Ectodermal cell (in vitro differentiated cells): ENCODE data around the gene FKBP1A.

Experiments
- H3K27ac ChIP-seq: 2 replicates; pipeline ENCODE4 v1.7.0; 2013; ENCODE audit warnings: mild to moderate bottlenecking, low read depth, low read length; ENCODE audit not compliant: insufficient read depth, poor library complexity, severe bottlenecking
- H3K27me3 ChIP-seq: 2 replicates; pipeline ENCODE4 v1.7.0; 2013; ENCODE audit warnings: mild to moderate bottlenecking, low read length; ENCODE audit not compliant: insufficient read depth, control insufficient read depth, poor library complexity, severe bottlenecking
- H3K36me3 ChIP-seq: one replicate; pipeline ENCODE4 v1.7.0; 2013; ENCODE audit warnings: low read length; ENCODE audit not compliant: control insufficient read depth, insufficient read depth
- H3K4me1 ChIP-seq: one replicate; pipeline ENCODE4 v1.7.0; 2013; ENCODE audit warnings: low read length; ENCODE audit not compliant: control insufficient read depth, insufficient read depth
- H3K4me3 ChIP-seq: 2 replicates; pipeline ENCODE4 v1.7.0; 2013; ENCODE audit warnings: low read depth, low read length, control low read depth; ENCODE audit not compliant: insufficient read depth
- H3K9me3 ChIP-seq: 2 replicates; pipeline ENCODE4 v1.7.0; 2013; ENCODE audit warnings: mild to moderate bottlenecking, low read length, moderate library complexity; ENCODE audit not compliant: control insufficient read depth
- WGBS, 2 experiments: methylation state at CpG; one replicate each; pipeline ENCODE4 v1.1.7; 2013; ENCODE audit warnings: missing lambda C conversion rate in 2 of 2; 5-methylcytosine and 5-hydroxymethylcytosine counted together

Gene FKBP1A

DNA sequence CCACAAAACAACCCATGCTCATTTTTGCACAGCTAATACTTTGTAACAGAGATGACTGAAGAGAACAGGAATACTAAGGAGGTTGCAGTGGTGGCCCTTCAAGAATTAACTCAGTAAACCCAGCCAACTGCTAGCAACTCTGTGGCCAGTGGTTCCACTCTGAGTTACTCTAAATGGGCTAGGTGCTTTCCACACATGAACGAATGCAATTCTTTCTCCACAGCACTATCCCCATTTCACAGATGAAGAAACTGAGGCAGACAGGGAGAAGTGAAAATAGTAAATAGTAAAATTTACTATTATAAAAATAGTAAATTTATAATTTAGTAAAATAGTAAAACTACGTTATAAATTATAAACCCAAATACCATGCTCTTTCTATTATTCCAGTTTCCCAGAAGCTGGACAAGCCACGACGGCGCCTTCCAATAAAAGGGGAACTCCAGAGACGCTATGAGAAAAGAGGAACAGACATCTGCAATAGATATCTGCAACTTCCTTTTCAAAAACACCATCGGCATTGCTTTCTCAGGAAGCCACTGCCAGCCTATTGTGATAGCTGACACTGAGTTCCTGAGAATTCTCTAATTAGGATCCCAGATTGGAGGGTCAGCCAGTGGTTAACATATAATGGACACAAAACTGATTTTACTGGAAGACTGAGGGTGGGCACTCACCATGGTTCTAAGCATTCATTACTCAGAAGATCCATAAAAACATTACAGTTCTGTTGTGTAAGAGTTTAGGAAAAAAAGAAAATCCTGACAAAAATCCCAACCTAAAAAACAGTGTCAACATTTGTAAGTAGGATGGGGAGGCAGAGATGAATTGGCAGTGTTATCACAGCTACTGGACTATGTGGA, 16.2 kb downstream of the FKBP1A start:
- peaks cover 8% of the 10 kb centered on the region for H3K36me3 ChIP-seq
- WGBS, 2 experiments: 91 to 92% methylated on average over 7 of the region's 7 CpGs
- H3K27ac ChIP-seq: no peak overlapping the region
- no peak overlapping the region for H3K4me3 ChIP-seq
- H3K27me3 ChIP-seq: no peaks in the 10 kb centered on the region
- peaks cover 9% of the 10 kb centered on the region for H3K4me1 ChIP-seq
- H3K9me3 ChIP-seq: no peaks in the 10 kb centered on the region

DNA sequence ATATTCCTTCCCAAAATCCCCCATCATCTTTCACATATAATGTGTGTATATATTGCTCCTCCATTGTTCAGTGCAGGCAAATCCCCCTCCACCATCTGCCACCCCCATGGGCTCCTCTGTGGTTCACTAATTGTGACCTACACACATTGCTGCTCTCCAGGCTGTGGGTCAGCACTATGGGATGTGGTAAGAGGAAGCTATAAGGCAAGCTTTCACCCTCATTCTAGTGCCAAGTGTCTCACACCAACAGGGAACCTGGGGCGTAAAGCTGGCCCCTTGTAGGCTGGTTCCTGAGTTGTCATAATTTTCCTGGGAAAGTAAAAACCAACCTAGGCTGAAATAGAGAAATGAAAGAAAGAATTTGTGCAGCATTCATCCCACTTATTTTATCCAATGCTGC, 16.8 kb downstream of the FKBP1A start:
- Histone ChIP-seq H3K27ac (no peak overlapping the region), H3K9me3 (no peaks in the 10 kb centered on the region), H3K27me3 (no peaks in the 10 kb centered on the region), H3K4me3 (no peak overlapping the region), H3K4me1 (peaks cover 9% of the 10 kb centered on the region), H3K36me3 (peaks cover 11% of the 10 kb centered on the region)
- 94% methylated on average over 1 of the region's 1 CpG; no CpG with 5 or more reads in 1 of the 2 experiments for WGBS, 2 experiments

DNA sequence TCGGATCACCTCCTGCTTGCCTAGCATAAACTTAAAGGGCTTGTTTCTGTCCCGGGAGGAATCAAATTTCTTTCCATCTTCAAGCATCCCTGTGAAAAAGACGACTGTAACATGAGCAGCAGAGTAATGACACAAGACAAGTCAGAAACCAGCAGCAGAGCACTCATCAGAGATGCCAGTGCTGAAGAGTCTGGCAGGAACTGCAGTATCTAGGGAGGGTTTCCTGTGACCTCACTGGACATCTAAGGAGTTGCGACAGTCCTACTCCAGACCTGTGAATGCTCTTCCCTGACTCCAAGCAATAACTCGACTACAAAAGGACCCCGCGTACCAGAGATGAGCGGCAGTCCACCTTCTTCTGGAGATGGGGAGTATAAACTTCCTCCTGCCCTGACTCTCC, 17.3 kb downstream of the FKBP1A start:
- Histone ChIP-seq H3K36me3 (peaks cover 11% of the 10 kb centered on the region), H3K27me3 (no peaks in the 10 kb centered on the region), H3K9me3 (no peaks in the 10 kb centered on the region), H3K4me3 (no peak overlapping the region), H3K4me1 (peaks cover 9% of the 10 kb centered on the region), H3K27ac (no peak overlapping the region)
- WGBS, 2 experiments: 79 to 86% methylated on average over 7 to 8 of the region's 8 CpGs

DNA sequence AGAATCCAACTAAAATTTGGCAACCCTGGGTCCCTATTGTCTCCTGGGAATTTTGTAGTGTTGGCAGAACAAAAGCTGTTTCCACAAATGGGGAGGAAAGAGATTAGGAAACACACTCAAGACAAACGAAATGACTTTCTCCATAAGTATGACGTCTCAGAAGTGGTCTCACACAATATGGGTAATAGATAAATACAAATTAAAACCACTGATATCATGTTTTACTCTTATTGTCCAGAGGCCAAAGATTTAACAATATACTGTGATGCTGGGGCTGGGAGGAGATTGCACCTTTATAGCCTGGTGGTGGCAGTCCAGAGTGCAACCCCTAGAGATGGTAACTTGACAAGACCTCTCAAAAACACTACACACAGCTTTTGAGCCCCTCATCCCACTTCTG, 18.6 kb downstream of the FKBP1A start:
- no peak overlapping the region for H3K27ac ChIP-seq
- peaks cover 11% of the 10 kb centered on the region for H3K36me3 ChIP-seq
- no peaks in the 10 kb centered on the region for H3K9me3 ChIP-seq
- no peak overlapping the region for H3K4me3 ChIP-seq
- H3K27me3 ChIP-seq: no peaks in the 10 kb centered on the region
- H3K4me1 ChIP-seq: peaks cover 9% of the 10 kb centered on the region
- 86% methylated on average over 1 of the region's 2 CpGs; no CpG with 5 or more reads in 1 of the 2 experiments for WGBS, 2 experiments

DNA sequence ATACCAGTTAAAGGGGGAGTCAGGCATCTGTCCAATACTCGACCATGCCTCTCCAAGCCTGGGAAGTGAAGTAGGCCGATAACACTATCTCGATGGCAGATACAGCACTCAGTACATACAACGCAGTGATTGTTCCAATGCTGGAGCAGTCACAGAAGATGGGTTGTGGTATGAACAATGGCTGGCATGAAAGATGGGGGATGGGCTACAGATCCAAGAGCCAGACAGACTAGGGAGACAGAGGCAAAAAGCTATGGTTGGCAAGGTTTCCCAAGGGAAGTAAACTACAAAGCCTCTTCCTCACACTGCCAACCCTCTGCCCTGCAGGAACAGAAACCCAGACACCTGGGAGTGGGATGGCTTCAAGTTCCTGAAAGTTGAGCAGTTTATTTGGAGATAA, 19.2 kb downstream of the FKBP1A start:
- H3K36me3 ChIP-seq: peaks cover 14% of the 10 kb centered on the region
- no peak overlapping the region for H3K4me3 ChIP-seq
- WGBS, 2 experiments: 95 to 96% methylated on average over 4 of the region's 4 CpGs
- no peak overlapping the region for H3K27ac ChIP-seq
- no peaks in the 10 kb centered on the region for H3K27me3 ChIP-seq
- H3K4me1 ChIP-seq: peaks cover 9% of the 10 kb centered on the region
- no peaks in the 10 kb centered on the region for H3K9me3 ChIP-seq

DNA sequence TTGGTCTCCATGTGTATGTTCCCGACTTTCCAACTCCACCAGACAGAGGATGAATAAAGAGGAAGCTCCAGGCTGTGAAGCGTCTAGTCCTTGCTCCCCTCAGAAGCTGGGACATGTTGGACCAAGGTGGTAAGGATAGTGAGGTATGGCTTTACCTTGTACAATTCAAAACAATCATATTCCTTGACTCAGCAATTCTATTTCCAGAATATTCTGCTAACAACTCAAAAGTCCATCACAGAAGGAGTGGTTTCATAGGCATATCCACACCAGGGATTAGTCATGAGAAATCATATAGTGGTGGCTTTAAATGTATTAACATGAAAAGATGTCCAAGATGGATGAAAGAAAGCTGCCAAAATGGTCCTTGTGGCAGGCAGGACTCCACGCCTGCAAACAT, 19.8 kb downstream of the FKBP1A start:
- H3K9me3 ChIP-seq: no peaks in the 10 kb centered on the region
- peaks cover 19% of the 10 kb centered on the region for H3K36me3 ChIP-seq
- no peak overlapping the region for H3K4me3 ChIP-seq
- H3K27me3 ChIP-seq: no peaks in the 10 kb centered on the region
- H3K27ac ChIP-seq: no peak overlapping the region
- WGBS, 2 experiments: 87 to 92% methylated on average over 2 to 3 of the region's 3 CpGs
- peaks cover 9% of the 10 kb centered on the region for H3K4me1 ChIP-seq

DNA sequence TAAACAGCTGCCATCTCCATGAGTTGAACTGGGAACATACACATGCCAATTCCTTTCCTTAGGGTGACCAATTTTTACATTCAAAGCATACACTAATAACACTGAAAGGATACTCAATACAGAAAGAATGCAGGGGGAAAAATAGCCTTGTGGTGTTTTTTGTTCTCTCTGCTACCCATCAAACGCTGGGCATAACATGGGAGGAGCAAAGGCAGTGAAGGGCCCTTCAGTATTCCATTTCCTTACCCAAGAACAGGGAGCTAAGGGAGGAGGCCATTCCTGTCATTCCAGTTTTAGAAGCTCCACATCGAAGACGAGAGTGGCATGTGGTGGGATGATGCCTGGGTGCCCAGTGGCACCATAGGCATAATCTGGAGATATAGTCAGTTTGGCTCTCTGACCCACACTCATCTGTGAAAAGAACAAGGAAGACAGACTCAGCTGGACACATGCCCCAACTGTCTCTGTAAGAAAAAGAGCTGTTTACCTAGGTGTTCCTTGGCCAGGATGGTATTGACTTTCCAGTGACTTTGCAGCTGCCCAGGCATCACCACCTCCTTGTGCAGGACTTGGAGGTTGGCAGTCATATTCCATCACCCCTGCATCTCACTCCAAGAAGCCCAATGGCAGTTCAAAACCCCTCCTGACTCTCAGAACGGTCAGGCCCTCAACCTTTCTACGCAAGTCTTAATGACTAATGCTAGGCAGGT, 20.9 kb downstream of the FKBP1A start:
- 94 to 98% methylated on average over 3 of the region's 5 CpGs for WGBS, 2 experiments
- Histone ChIP-seq H3K4me1 (peaks cover 5% of the 10 kb centered on the region), H3K27me3 (no peaks in the 10 kb centered on the region), H3K36me3 (peaks cover 26% of the 10 kb centered on the region), H3K27ac (no peak overlapping the region), H3K4me3 (no peak overlapping the region), H3K9me3 (no peaks in the 10 kb centered on the region)

DNA sequence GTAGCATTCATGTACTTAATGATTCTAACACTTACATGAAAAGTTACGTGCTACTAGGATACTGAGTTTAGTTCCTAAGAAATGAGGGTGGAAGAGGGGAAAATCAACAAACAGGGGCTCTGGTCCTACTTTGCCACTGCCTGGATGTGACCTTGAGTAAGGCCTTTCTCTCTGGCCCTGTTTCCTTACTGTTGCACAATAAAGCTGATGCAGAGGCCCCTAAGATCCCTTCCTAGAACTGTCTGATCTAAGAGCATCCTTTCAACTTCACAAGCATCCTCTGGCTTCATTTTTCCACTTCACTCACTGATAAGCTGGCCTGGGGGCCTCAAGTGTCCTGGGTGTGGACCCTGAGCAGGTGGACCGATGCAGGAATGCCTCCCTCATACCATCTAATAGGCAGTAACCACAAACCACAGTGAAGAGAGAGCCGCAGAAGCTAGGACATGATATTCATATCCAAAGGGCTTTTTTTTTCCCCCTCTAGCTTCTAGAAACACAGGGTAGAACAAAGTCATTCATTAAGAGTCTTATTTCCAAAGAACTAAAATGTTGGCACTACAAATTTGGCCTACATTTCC, 21.6 kb downstream of the FKBP1A start:
- H3K4me1 ChIP-seq: peaks cover 4% of the 10 kb centered on the region
- H3K27me3 ChIP-seq: no peaks in the 10 kb centered on the region
- whole genome bisulfite sequencing, 2 experiments: 92 to 94% methylated on average over 3 of the region's 3 CpGs
- no peak overlapping the region for H3K27ac ChIP-seq
- no peaks in the 10 kb centered on the region for H3K9me3 ChIP-seq
- peaks cover 26% of the 10 kb centered on the region for H3K36me3 ChIP-seq
- no peak overlapping the region for H3K4me3 ChIP-seq

DNA sequence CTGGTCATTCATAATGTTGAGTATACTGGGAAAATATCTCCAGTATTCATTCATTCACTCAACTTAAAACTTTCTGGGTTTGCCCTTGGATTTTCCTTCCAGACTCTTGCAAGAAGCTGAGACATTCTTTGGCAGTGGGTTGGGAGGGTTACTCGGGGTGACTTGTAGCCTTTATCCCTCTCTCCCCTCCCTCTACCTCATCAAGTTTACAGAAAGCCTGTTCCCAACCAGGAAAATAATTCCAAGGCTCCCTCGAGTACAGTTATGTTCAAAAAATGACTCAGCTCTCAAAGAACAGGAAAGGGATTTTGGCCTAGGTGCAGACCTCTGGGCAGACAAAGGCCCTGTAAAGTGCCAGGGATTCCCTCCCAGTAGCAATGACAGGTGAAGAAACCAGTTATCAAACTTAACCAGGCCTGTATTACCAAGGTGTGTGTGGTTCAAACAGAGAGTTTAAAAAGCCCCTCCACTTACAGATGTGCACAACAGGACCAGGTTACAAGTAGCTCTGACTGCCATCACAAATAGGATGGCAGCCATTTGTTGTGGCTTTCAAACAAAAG, 22.2 kb downstream of the FKBP1A start:
- H3K27ac ChIP-seq: no peak overlapping the region
- no peaks in the 10 kb centered on the region for H3K9me3 ChIP-seq
- H3K4me3 ChIP-seq: no peak overlapping the region
- H3K4me1 ChIP-seq: peaks cover 1% of the 10 kb centered on the region
- WGBS, 2 experiments: 90 to 96% methylated on average over 2 of the region's 2 CpGs
- peaks cover 26% of the 10 kb centered on the region for H3K36me3 ChIP-seq
- H3K27me3 ChIP-seq: no peaks in the 10 kb centered on the region

DNA sequence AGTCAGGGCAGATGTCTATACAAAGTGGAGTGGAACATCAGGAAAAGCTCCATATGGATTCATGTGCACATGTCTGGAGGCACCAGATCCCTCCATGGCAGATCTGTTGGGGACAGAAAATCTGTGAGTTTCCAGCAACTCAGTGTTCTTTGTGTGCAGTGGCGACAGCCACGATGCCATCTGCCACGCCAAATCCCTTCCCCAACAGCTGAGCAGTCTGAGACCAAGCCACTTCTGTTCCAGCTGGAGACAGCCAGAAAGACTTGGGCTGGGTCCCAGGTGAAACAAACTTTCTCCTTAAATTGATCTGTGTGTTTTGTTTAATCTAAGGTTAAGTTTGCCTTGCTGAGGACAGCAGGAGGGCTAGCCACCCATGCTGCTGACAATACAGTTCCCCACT, 22.9 kb downstream of the FKBP1A start:
- Histone ChIP-seq H3K4me1 (no peaks in the 10 kb centered on the region), H3K4me3 (no peak overlapping the region), H3K9me3 (no peaks in the 10 kb centered on the region), H3K27ac (no peak overlapping the region), H3K36me3 (peaks cover 26% of the 10 kb centered on the region), H3K27me3 (no peaks in the 10 kb centered on the region)
- 91 to 97% methylated on average over 3 of the region's 3 CpGs for WGBS, 2 experiments
